IPS-18c (cell line): ENCODE results near the gene MLLT11.

Experiments used
- H3K4me3 ChIP-seq: 2 replicates; pipeline ENCODE4 v1.7.0; 2013; ENCODE audit warnings: low read depth, mild to moderate bottlenecking, low read length, moderate library complexity; ENCODE audit not compliant: insufficient read depth
- H3K9me3 ChIP-seq: one replicate; pipeline ENCODE4 v1.6.1; 2013; ENCODE audit warnings: mild to moderate bottlenecking, low read length, moderate library complexity; ENCODE audit not compliant: control insufficient read depth, insufficient read depth

Gene MLLT11, protein sequence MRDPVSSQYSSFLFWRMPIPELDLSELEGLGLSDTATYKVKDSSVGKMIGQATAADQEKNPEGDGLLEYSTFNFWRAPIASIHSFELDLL

DNA sequence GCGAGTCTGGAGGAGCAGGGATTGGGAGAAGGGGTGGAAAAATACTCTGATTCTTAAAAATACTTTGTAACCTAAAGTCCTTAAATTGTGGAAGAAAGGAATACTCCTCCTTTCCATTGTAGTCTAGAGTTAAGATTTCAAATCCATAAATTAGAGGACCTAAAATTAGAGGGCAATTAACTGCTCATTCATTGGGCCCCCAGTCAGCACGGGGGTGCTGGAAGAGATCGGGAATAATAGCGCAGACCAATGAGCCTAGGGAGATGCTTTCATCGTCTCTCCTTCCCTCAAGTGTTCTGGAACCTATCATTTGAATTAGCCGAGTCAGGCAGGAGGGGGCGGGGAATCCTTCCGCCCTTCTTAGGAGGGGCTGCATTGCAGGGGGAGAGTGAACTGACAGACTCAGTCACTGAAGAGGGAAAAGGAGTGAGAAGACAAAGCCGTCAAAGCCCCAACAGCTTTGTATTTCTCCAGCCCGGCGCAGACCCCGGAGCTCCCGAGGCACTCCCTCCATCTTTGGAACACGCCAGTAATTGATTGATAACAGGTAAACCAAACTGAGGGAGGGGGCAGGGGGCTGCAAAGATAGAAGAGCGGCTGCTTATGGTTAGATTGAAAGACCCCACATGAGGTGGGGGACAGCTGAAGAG is at the start of gene MLLT11:
MLLT11 (plus strand) TSS at position 391 of the 650 bp plus-strand sequence. CDS start 6,828 bp downstream, outside the sequence.
- Histone ChIP-seq H3K9me3 (no peaks in the 10 kb centered on the region), H3K4me3 (peak within 1 kb of the TSS; percentile 85)

DNA sequence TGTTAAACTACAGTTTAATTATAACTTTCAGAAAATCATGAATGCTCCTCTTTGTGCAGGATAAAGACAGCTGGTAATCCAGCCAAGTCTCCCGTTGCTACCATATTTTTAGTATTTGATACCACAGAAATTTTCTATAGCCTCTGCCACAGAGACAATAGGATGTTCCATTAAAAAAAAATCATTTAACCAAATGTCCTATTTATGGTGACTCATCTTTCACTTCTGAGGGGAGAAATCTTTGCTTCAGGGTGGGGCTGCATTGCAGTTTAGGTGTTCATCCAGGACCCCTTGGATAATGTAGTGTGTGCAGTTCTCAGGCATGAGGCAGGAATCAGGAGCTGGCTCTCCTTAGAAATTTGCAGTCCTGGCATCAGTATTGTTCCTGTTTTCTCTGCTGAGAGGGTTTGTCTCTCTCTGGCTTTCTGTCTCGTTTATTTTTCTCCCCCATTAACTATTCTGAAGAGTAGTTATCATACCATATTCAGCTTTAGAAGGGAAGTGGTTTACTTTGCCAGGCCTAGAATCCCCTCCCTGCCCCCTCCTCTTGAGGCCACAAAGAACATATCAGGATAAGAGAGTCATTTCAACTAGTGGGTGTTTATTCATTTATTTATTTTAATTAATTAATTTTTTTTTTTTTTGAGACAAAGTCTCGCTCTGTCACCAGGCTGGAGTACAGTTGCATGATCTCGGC is 48.9 kb upstream of the MLLT11 start:
- no peaks in the 10 kb centered on the region for H3K9me3 ChIP-seq
- H3K4me3 ChIP-seq: no peak overlapping the region

DNA sequence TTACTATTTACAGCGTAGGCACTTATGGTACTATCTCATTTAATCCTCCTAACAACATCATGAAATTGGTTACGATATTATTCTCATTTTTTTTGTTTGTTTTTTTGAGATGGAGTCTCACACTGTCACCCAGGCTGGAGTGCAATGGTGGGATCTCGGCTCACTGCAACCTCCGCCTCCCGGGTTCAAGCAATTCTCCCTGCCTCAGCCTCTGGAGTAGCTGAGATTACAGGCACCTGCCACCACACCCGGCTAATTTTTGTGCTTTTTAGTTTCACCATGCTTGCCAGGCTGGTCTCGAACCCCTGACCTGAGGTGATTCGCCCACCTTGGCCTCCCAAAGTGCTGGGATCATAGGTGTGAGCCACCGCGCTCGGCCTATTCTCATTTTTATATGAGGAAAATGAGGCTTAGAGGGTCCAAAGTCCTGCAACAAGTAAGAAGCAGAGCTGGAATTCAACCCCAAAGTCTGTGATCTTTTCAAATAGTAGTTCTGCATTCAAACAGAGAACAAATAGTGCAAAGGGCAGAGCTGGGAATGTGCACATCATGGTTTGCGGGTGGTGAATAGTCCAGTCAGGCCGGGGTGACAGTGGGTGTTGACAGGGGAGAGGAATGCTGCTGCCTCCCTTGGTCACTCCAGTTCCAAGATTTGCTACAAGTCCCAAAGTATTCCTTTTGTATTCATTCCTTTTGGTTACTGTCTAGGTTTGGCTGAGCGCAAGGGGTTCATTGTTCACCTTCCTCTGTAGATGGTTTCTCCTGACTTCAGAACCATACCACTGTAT is 47.3 kb upstream of the MLLT11 start:
- Histone ChIP-seq H3K9me3 (no peaks in the 10 kb centered on the region), H3K4me3 (no peak overlapping the region)

DNA sequence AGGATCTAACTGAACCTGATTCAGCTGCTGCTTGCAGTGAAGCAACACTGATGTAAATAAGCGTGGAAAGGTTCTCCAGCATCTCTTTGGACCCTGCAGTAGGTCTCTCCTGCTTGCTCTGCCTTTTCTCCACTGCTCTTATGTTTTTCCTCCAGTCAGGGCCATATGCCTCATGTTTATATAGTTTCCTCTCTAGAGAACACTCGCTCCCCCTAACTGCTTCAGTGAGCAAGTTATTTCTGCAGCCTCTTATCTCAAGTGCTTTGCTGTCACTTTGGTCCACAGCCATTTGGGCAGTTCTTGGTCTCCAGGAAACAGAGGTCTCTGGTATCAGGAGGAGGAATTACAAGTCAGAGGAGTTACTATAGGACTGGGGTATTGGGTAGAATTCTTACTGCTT is 46.7 kb upstream of the MLLT11 start:
- no peaks in the 10 kb centered on the region for H3K9me3 ChIP-seq
- no peak overlapping the region for H3K4me3 ChIP-seq

DNA sequence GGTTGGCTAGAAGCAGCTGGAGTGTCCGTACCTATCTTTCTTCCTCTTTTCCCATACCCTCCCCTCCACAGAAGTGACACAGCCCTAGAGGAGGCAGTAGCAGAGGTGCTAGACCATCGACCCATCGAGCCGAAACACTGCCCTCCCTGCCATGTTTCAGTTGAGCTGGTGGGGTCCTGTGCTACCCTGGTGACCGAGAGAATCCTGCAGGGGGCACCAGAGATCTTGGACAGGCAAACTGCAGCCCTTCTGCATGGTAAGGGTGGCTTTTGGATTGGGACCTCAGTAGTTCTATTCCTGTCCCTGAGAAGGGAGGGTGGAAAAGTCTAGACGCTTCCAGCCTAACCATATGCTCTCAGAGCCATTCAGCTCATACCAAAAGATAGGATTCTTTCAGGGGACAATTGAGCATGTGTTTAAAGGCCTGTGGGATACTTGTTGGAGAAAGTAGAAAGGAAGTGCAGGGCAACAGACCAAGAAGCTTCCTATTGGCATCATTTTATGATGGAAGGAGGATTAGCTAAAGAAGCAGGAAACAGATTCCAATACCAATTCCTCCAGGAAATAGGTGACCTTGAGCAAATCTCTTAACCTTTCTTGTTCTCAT is 35.6 kb upstream of the MLLT11 start:
- H3K4me3 ChIP-seq: no peak overlapping the region
- no peaks in the 10 kb centered on the region for H3K9me3 ChIP-seq

DNA sequence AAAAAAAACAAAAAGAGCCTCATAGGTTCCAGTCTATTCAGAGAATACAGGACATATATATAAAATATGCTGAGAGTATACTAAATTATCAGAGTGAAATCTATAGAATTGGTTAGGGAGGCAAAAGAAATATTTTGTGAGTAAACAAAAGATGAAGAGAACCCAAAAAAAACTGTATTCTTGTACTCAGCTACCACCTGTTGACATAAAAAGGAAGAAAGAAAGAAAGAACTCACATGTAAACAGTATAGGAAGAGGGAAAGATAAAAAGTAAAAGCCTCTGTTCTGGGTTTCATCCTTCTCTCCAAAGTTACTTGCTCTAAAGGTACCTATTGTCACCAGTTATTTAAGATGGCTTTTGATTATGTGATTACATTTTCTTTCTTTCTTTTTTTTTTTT is 33.7 kb upstream of the MLLT11 start:
- Histone ChIP-seq H3K4me3 (no peak overlapping the region), H3K9me3 (no peaks in the 10 kb centered on the region)

DNA sequence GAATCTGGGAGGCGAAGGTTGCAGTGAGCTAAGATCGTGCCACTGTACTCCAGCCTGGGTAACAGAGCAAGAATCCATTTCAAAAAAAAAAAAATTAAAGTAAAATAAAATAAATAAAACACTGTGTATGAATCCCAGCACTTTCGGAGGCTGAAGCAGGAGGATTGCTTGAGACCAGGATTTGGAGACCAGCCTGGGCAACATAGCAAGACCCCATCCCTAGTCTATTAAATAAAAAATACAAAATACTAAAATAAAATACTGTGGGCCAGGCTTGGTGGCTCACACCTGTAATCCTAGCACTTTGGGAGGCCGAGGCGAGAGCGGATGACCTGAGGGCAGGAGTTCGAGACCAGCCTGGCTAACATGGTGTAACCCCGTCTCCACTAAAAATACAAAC is 28.0 kb upstream of the MLLT11 start:
- Histone ChIP-seq H3K9me3 (no peaks in the 10 kb centered on the region), H3K4me3 (no peak overlapping the region)

DNA sequence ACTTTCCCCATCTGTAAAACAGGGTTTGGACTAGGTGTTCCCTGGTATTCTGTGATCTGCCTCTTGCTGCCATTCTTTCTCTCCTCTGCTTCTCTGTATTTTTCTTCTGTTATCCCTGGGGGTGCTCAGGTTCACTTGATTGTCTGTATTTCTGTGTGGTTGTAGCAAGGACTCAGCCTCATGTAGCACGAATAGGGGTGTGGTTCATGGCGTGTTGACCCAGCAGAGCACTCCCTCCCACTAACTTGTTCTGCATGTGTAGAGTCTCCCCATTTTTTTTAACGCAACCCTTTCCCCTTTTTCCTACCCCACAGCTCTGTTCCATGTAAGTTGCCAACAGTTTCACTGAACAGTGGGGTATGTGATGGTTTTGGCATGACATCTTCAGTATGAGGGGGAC is 25.0 kb upstream of the MLLT11 start:
- Histone ChIP-seq H3K9me3 (no peaks in the 10 kb centered on the region), H3K4me3 (no peak overlapping the region)

DNA sequence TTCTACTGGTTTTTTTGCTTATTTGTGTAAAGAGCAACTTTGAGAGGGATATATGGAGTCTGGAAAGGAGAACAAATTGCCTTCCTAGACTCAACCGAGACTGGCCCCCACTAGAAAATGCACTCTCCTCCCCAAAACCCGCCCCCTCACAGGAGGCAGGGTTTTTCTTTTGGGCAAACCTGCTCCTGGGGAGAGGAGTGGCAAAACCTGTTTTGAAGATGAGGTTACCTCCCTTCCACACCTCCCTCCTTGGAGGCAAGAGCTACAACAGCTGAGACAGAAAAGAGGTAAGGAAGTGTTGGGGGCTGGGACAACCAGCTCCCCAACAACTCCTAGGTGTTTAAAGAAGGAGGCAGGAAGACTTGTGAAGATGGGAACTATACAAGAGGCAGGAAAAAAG is 23.8 kb upstream of the MLLT11 start, which contains the start of gene BNIPL:
BNIPL (plus strand) TSS at position 231 of the 400 bp plus-strand sequence; CDS start at position 371, 140 bp downstream.
- no peak within 1 kb of the TSS for H3K4me3 ChIP-seq
- H3K9me3 ChIP-seq: no peaks in the 10 kb centered on the region

DNA sequence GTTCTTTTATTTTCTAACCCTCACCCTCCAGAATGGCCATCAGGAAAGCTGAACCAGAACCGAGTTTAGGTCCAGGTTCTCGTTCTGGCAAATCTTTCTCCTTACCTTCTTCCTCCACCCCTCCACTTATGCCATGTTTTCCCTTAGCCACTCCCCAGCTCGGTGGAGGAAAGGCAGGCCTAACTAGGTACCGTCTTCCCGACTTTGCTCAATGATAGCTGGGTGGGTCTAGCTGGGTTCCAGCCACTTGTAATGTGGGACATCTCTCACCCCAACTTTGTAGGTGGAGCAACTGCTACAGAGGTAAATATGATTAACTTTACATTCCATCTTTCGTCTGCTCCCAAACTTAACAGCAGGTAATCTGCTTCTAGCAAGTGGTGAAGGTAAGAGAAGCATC is 23.2 kb upstream of the MLLT11 start:
- no peak overlapping the region for H3K4me3 ChIP-seq
- H3K9me3 ChIP-seq: no peaks in the 10 kb centered on the region

DNA sequence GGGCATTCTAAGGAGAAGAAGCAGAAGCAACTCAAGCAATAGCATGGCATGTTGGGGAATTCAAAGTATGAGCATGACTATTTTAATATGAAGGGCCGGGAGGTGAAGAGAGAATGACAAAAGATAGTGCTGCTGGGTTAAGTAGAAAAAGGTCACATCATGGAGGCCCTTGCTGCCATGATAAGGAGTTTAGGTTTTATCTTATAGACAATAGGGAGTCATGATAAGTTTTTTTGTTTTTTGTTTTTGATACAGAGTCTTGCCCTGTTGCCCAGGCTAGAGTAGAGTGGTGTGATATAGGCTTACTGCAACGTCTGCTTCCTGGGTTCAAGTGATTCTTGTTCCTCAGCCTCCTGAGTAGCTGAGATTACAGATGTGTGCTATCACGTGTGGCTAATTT is 20.7 kb upstream of the MLLT11 start:
- H3K4me3 ChIP-seq: no peak overlapping the region
- no peaks in the 10 kb centered on the region for H3K9me3 ChIP-seq

DNA sequence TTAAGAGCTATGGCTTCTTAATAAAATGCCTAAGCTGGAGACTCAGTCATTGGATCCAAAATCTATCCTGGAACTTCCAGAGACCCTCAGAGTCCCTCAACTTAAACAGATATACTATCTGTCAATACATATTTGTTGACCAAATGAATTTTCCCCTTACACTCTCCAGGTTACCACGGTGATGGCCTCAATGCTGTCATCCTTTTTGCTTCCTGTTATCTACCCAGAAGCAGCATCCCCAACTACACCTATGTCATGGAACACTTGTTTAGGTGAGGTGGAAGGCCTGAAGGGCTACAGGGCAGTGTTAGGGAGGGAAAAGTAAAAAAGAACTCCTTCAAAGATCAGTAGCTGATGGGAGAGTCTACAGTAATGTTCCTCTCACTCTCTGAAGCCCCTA is 17.0 kb upstream of the MLLT11 start:
- Histone ChIP-seq H3K9me3 (no peaks in the 10 kb centered on the region), H3K4me3 (no peak overlapping the region)

DNA sequence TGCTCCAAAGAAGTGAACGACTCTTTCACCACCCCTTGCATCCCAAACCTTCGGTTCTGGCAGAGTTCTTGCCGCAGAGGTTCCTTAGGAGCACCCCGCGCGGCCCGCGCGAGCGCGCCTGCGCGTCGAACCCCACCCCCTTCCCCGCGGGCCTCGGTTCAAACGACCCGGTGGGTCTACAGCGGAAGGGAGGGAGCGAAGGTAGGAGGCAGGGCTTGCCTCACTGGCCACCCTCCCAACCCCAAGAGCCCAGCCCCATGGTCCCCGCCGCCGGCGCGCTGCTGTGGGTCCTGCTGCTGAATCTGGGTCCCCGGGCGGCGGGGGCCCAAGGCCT is 12.6 kb upstream of the MLLT11 start, which contains the start of gene C1orf56:
C1orf56 (plus strand) TSS at position 161 of the 334 bp plus-strand sequence; CDS start at position 258, 97 bp downstream.
- H3K4me3 ChIP-seq: peak within 1 kb of the TSS; percentile 87
- H3K9me3 ChIP-seq: no peaks in the 10 kb centered on the region

DNA sequence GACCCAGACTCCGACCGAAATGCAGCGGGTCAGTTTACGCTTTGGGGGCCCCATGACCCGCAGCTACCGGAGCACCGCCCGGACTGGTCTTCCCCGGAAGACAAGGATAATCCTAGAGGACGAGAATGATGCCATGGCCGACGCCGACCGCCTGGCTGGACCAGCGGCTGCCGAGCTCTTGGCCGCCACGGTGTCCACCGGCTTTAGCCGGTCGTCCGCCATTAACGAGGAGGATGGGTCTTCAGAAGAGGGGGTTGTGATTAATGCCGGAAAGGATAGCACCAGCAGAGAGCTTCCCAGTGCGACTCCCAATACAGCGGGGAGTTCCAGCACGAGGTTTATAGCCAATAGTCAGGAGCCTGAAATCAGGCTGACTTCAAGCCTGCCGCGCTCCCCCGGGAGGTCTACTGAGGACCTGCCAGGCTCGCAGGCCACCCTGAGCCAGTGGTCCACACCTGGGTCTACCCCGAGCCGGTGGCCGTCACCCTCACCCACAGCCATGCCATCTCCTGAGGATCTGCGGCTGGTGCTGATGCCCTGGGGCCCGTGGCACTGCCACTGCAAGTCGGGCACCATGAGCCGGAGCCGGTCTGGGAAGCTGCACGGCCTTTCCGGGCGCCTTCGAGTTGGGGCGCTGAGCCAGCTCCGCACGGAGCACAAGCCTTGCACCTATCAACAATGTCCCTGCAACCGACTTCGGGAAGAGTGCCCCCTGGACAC is 12.1 kb upstream of the MLLT11 start:
- Histone ChIP-seq H3K4me3 (peak overlapping the region; percentile 87), H3K9me3 (no peaks in the 10 kb centered on the region)

DNA sequence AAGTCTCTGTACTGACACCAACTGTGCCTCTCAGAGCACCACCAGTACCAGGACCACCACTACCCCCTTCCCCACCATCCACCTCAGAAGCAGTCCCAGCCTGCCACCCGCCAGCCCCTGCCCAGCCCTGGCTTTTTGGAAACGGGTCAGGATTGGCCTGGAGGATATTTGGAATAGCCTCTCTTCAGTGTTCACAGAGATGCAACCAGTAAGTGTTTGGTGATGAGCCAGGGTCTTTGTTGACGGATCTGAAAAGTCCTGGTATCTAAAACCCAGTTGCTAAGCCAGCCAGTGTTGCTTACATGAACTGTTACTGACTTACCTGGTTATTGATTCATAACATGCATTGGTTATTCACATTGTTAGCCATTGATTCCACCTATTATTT is 11.6 kb upstream of the MLLT11 start:
- no peaks in the 10 kb centered on the region for H3K9me3 ChIP-seq
- peak overlapping the region; percentile 87; the same call in 1 of the 2 replicates for H3K4me3 ChIP-seq

DNA sequence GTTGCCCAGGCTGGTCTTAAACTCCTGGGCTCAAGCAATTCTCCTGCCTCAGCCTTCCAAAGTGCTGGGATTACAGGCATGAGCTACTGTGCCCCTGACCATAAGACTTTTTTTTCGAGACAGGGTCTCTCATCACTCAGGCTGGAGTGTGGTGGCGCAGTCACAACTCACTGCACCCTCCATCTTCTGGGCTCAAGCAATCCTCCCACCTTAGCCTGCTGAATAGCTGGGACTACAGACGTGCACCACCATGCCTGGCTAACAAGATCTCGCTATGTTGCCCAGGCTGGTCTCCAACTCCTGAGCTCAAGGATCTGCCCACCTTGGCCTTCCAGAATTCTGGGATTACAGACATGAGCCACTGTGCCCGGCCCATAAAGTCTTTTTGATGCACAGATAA is 10.7 kb upstream of the MLLT11 start:
- no peak overlapping the region for H3K4me3 ChIP-seq

More for the DNA sequence above, 10.7 kb upstream of the MLLT11 start:
- no peaks in the 10 kb centered on the region for H3K9me3 ChIP-seq
